Measurements from ENCODE around the gene LHCGR. TPM values are rescaled to one million over a fixed set of nuclear protein-coding genes. Genes with fewer than 3 reads are reported as not detected.
A peak's percentile ranks its signal among the peaks of the same experiment; 100 is the strongest.

LHCGR gene
- total RNA-seq (2012; rRNA removed) (under 0.01 and 0.18 TPM in 2 replicates), polyA plus RNA-seq (2012; rRNA removed) (0.03 and 0.10 TPM in 2 replicates), Bru-seq, nascent RNA (percentile 59 among the genes with signal in this experiment), BruChase-seq, experiment 1, labeled RNA remaining after a 6-hour chase (percentile 56 among the genes with signal in this experiment), BruChase-seq, experiment 2, labeled RNA remaining after a 2-hour chase (percentile 63 among the genes with signal in this experiment)
- 0.01 TPM in 1 of 2 replicates, not detected in the other for polyA plus RNA-seq (2012; cell fraction: cytosol; rRNA removed)
- 0.45 and 0.62 TPM in 2 replicates for polyA plus RNA-seq (2012; cell fraction: nucleus; rRNA removed; ENCODE audit: low replicate concordance)
- long read RNA-seq, partial matches to known transcripts, result 0 of 2 reads
- long read RNA-seq, other reads (novel, unspliced or antisense), result 2 of 2 reads

GRCh38 chr2:48755473-48755872 is at the start of gene LHCGR:
LHCGR (minus strand) TSS chr2:48755724; CDS start chr2:48755671, 53 bp downstream.
- BruUV-seq (replicated peaks), result no TSS peak
- Histone ChIP-seq H3K36me3 (ENCODE audit: control insufficient read depth, insufficient read depth, low read length) (no peaks in the 10 kb centered on the region), H3K27ac (ENCODE audit: insufficient read depth, low read length) (no peak within 1 kb of the TSS), H3K56ac (ENCODE audit: extremely low read depth, insufficient read depth, low read length) (no peak within 1 kb of the TSS), H3K4me1 (ENCODE audit: control insufficient read depth, insufficient read depth, low read length) (peaks cover 3% of the 10 kb centered on the region; the same call in 1 of the 2 replicates), H3K9ac (ENCODE audit: low read depth, low read length) (peak within 1 kb of the TSS; percentile 37), H3K4me2 (ENCODE audit: low read depth, low read length) (peak within 1 kb of the TSS; percentile 64), H2BK120ac (ENCODE audit: low read depth, low read length) (peak within 1 kb of the TSS; percentile 50; the same call in 1 of the 2 replicates), H3K18ac (ENCODE audit: low read depth, low read length) (peak within 1 kb of the TSS; percentile 2; the same call in 1 of the 2 replicates), H4K8ac (ENCODE audit: low read depth in 2 of 2, low read length in 2 of 2) (peak within 1 kb of the TSS in 1 of 2 experiments; percentile 46; a peak in 2 of 4 replicates), H3K4me3 (ENCODE audit: insufficient read depth, low read depth, low read length) (peak within 1 kb of the TSS; percentile 33), H2BK15ac (ENCODE audit: low read depth, low read length) (no peak within 1 kb of the TSS), H3K4ac (ENCODE audit: low read depth, low read length) (0 out of 2 replicates have a peak within 1 kb of the TSS, but pooled peaks have one; percentile 5), H2AK9ac (replicated peaks; ENCODE audit: low read depth, low read length, poor library complexity) (no peak within 1 kb of the TSS), H3K79me1 (ENCODE audit: low read depth in 1 of 2, low read length in 2 of 2) (no peaks in the 10 kb centered on the region), H3K23ac (ENCODE audit: low read depth, low read length) (no peak within 1 kb of the TSS), H3K14ac (replicated peaks; ENCODE audit: low read depth, low read length) (peak within 1 kb of the TSS; percentile 75; the same call in 1 of the 2 replicates), H3K9me3 (ENCODE audit: control insufficient read depth, insufficient read depth, low read length) (no peaks in the 10 kb centered on the region), H4K20me1 (ENCODE audit: insufficient read depth, low read length) (no peaks in the 10 kb centered on the region), H3K9me1 (ENCODE audit: insufficient read depth, low read length) (no peaks in the 10 kb centered on the region), H2AFZ (replicated peaks; ENCODE audit: low read length, poor library complexity) (peak within 1 kb of the TSS; percentile 74), H2BK20ac (ENCODE audit: low read depth, low read length) (0 out of 2 replicates have a peak within 1 kb of the TSS, but pooled peaks have one; percentile 1), H3K27me3 (ENCODE audit: control insufficient read depth, insufficient read depth, low read length) (peaks cover 7% of the 10 kb centered on the region), H2AK5ac (ENCODE audit: low read depth, low read length) (no peak within 1 kb of the TSS), H4K5ac (ENCODE audit: low read depth, low read length) (peak within 1 kb of the TSS; percentile 52; the same call in 1 of the 2 replicates), H4K91ac (ENCODE audit: insufficient read depth, low read depth, low read length) (no peak within 1 kb of the TSS), H2BK5ac (ENCODE audit: low read depth, low read length, poor library complexity, severe bottlenecking) (no peak within 1 kb of the TSS)
- DNase-seq (no peak), ATAC-seq (ENCODE audit: low read depth) (peak; percentile 92)
- in situ Hi-C loops (cut with MboI; ENCODE audit: low sequenced_read_pairs), result no loop called here
- no peak for TF ChIP-seq ELK1 (IDR thresholded peaks at IDR 0.05; ENCODE audit: borderline replicate concordance, low read depth, low read length)
- TF ChIP-seq CTCF (conservative IDR thresholded peaks at IDR 0.05; ENCODE audit: low read depth, low read length), result no peak
- no peak for TF ChIP-seq POLR2A (IDR thresholded peaks at IDR 0.05; ENCODE audit: low read depth, low read length)
- TF ChIP-seq MXI1 (IDR thresholded peaks at IDR 0.05; ENCODE audit: borderline replicate concordance, low read depth, low read length), result no peak
- no peak for TF ChIP-seq RFX5 (IDR thresholded peaks at IDR 0.05; ENCODE audit: low read depth, low read length)
- no peak for TF ChIP-seq RAD21 (IDR thresholded peaks at IDR 0.05; ENCODE audit: low read length)
- no peak for TF ChIP-seq NFE2L2 (IDR thresholded peaks at IDR 0.05; ENCODE audit: low read depth, low read length)
- no peak for TF ChIP-seq MAFK (IDR thresholded peaks at IDR 0.05; ENCODE audit: low read depth, low read length)
- no peak for TF ChIP-seq FOS (IDR thresholded peaks at IDR 0.05; ENCODE audit: low read depth, low read length)
- TF ChIP-seq CEBPB (IDR thresholded peaks at IDR 0.05; ENCODE audit: low read depth, low read length), result no peak
- TF ChIP-seq SMC3 (IDR thresholded peaks at IDR 0.05; ENCODE audit: low read depth, low read length), result no peak
- POLR2A ChIA-PET (ENCODE audit: unreplicated experiment), result no interaction called here
- WGBS, 2 experiments (ENCODE audit: extremely low coverage in 2 of 2, insufficient read length in 1 of 2), result 2% methylated on average over 20 of the region's 37 CpGs; no CpG with 5 or more reads in 1 of the 2 experiments
- intact Hi-C loops (cut with micrococcal nuclease), result no loop called here
- CTCF ChIA-PET, result no interaction called here
- dilution Hi-C loops (cut with HindIII; ENCODE audit: low sequenced_read_pairs, unreplicated experiment), result no loop called here
